ENCODE measurements around the gene FAM234A.

DNA sequence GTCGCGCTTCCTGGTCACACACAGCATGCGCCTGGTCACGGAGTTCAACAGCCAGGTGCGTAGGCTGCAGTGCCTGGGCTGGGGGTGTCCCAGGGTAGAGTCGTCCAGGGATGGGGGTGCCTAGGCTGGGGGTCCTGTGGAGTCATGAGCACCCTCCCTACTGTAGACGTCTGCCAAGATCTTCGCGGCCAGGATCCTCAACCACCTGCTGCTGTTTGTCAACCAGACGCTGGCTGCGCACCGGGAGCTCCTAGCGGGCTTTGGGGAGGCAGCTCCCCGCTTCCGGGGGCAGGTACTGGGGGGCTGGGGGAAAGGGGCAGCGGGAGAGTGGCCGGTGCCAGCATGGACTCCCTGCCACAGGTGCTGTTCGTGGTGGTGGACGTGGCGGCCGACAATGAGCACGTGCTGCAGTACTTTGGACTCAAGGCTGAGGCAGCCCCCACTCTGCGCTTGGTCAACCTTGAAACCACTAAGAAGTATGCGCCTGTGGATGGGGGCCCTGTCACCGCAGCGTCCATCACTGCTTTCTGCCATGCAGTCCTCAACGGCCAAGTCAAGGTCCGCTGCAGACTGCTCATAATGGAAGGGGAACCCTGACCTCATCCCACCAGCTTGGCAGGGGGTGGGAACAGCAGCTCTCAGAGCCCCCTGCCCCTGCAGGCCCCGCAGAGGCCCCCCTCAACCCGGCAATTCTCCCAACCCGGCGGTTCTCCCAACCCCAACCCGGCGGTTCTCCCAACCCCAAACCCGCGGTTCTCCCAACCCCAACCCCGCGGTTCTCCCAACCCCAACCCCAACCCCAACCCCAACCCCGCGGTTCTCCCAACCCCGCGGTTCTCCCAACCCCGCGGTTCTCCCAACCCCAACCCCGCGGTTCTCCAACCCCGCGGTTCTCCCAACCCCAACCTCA is 50.8 kb downstream of the FAM234A start:
- no peak for TF ChIP-seq EP300 (IDR thresholded peaks at IDR 0.05)
- TF ChIP-seq, protein P1, sequence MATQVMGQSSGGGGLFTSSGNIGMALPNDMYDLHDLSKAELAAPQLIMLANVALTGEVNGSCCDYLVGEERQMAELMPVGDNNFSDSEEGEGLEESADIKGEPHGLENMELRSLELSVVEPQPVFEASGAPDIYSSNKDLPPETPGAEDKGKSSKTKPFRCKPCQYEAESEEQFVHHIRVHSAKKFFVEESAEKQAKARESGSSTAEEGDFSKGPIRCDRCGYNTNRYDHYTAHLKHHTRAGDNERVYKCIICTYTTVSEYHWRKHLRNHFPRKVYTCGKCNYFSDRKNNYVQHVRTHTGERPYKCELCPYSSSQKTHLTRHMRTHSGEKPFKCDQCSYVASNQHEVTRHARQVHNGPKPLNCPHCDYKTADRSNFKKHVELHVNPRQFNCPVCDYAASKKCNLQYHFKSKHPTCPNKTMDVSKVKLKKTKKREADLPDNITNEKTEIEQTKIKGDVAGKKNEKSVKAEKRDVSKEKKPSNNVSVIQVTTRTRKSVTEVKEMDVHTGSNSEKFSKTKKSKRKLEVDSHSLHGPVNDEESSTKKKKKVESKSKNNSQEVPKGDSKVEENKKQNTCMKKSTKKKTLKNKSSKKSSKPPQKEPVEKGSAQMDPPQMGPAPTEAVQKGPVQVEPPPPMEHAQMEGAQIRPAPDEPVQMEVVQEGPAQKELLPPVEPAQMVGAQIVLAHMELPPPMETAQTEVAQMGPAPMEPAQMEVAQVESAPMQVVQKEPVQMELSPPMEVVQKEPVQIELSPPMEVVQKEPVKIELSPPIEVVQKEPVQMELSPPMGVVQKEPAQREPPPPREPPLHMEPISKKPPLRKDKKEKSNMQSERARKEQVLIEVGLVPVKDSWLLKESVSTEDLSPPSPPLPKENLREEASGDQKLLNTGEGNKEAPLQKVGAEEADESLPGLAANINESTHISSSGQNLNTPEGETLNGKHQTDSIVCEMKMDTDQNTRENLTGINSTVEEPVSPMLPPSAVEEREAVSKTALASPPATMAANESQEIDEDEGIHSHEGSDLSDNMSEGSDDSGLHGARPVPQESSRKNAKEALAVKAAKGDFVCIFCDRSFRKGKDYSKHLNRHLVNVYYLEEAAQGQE (IDR thresholded peaks at IDR 0.05): no peak
- TF ChIP-seq CHD4 (IDR thresholded peaks at IDR 0.05; ENCODE audit: borderline replicate concordance): no peak
- TF ChIP-seq, protein P2, sequence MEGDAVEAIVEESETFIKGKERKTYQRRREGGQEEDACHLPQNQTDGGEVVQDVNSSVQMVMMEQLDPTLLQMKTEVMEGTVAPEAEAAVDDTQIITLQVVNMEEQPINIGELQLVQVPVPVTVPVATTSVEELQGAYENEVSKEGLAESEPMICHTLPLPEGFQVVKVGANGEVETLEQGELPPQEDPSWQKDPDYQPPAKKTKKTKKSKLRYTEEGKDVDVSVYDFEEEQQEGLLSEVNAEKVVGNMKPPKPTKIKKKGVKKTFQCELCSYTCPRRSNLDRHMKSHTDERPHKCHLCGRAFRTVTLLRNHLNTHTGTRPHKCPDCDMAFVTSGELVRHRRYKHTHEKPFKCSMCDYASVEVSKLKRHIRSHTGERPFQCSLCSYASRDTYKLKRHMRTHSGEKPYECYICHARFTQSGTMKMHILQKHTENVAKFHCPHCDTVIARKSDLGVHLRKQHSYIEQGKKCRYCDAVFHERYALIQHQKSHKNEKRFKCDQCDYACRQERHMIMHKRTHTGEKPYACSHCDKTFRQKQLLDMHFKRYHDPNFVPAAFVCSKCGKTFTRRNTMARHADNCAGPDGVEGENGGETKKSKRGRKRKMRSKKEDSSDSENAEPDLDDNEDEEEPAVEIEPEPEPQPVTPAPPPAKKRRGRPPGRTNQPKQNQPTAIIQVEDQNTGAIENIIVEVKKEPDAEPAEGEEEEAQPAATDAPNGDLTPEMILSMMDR (IDR thresholded peaks at IDR 0.05): no peak
- no peak for TF ChIP-seq POLR2A (IDR thresholded peaks at IDR 0.05; ENCODE audit: low read length)
- TF ChIP-seq CEBPB (IDR thresholded peaks at IDR 0.05): no peak
- TF ChIP-seq KDM1A (IDR thresholded peaks at IDR 0.05; ENCODE audit: low read depth): no peak
- TF ChIP-seq, protein P3, sequence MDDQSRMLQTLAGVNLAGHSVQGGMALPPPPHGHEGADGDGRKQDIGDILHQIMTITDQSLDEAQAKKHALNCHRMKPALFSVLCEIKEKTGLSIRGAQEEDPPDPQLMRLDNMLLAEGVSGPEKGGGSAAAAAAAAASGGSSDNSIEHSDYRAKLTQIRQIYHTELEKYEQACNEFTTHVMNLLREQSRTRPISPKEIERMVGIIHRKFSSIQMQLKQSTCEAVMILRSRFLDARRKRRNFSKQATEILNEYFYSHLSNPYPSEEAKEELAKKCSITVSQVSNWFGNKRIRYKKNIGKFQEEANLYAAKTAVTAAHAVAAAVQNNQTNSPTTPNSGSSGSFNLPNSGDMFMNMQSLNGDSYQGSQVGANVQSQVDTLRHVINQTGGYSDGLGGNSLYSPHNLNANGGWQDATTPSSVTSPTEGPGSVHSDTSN (IDR thresholded peaks at IDR 0.05): no peak
